OCI-LY7 (cell line): ENCODE results near the gene TEKTIP1. TPM values are rescaled to one million over a fixed set of nuclear protein-coding genes. Genes with fewer than 3 reads are reported as not detected.
"Not testable (repeated sequence)": the region's sequence is repeated elsewhere in the genome, so short reads cannot be mapped to it uniquely, and the experiment has no call there.

ENCODE experiments used
- BruUV-seq: library from RNA; stranded (reverse); fragments of 400-500 nt; replicated peaks from 2 replicates; lab custom pipeline; 2021; lab: Mats Ljungman, UMichigan
- CTCF ChIA-PET: fragments of 300-600 bp; sonication (Branson Sonifier 250); formaldehyde crosslinking; loops from one replicate; lab custom pipeline; 2022; ENCODE audit warnings: antibody characterized with exemption; ENCODE audit not compliant: unreplicated experiment; lab: Charles Lee
- POLR2A ChIA-PET: fragments of 300-600 bp; sonication (Branson Sonifier 250); formaldehyde crosslinking; loops from one replicate; lab custom pipeline; 2022; ENCODE audit warnings: antibody characterized with exemption; lab: Charles Lee
- DNase-seq: peaks from one replicate; pipeline ENCODE4 v3.0.0-alpha.2; 2015; ENCODE audit warnings: low spot score
- H2AFZ ChIP-seq: fragments of 200-600 bp; sonication (generic), shearing (Covaris generic); 2 replicates; pipeline ENCODE4 v1.6.1; 2014; ENCODE audit warnings: mild to moderate bottlenecking, antibody characterized with exemption, low read length, moderate library complexity
- H3K27ac ChIP-seq: fragments of 200-600 bp; sonication (generic); 2 replicates; pipeline ENCODE4 v1.5.1; 2014; ENCODE audit warnings: mixed run types, low read depth, mild to moderate bottlenecking, moderate library complexity, low read length, inconsistent platforms; ENCODE audit not compliant: poor library complexity, severe bottlenecking
- H3K36me3 ChIP-seq: fragments of 200-600 bp; sonication (generic); 2 replicates; pipeline ENCODE4 v1.6.1; 2014; ENCODE audit warnings: mild to moderate bottlenecking, antibody characterized with exemption, low read length, moderate library complexity, mixed read lengths; ENCODE audit not compliant: insufficient read depth
- H3K4me1 ChIP-seq: fragments of 200-600 bp; sonication (generic); 2 replicates; pipeline ENCODE4 v1.5.1; 2014; ENCODE audit warnings: mild to moderate bottlenecking, low read length; ENCODE audit not compliant: insufficient read depth, poor library complexity, severe bottlenecking
- H3K4me2 ChIP-seq: fragments of 200-600 bp; sonication (generic); 2 replicates; pipeline ENCODE4 v1.6.1; 2014; ENCODE audit warnings: mild to moderate bottlenecking, low read length
- H3K4me3 ChIP-seq: fragments of 200-600 bp; sonication (generic); 2 replicates; pipeline ENCODE4 v1.5.1; 2014; ENCODE audit warnings: mild to moderate bottlenecking, low read depth, low read length; ENCODE audit not compliant: poor library complexity, severe bottlenecking
- H3K79me2 ChIP-seq: fragments of 200-600 bp; sonication (generic); 2 replicates; pipeline ENCODE4 v1.6.1; 2016; ENCODE audit warnings: low read depth, mild to moderate bottlenecking, low read length, moderate library complexity, mixed read lengths; ENCODE audit not compliant: insufficient read depth
- H3K9me2 ChIP-seq: fragments of 200-600 bp; sonication (generic); 2 replicates; pipeline ENCODE4 v1.6.1; 2016; ENCODE audit warnings: mild to moderate bottlenecking, low read length, mixed read lengths; ENCODE audit not compliant: insufficient read depth
- H3K9me3 ChIP-seq: fragments of 200-600 bp; sonication (generic); 2 replicates; pipeline ENCODE4 v1.6.1; 2014; ENCODE audit warnings: mild to moderate bottlenecking, mixed run types, low read length, mixed read lengths
- H4K20me1 ChIP-seq: fragments of 200-600 bp; sonication (generic); 2 replicates; pipeline ENCODE4 v1.6.1; 2014; ENCODE audit warnings: mild to moderate bottlenecking, antibody characterized with exemption, low read length, moderate library complexity, mixed read lengths; ENCODE audit not compliant: insufficient read depth
- EZH2phosphoT487 ChIP-seq: fragments of 200-600 bp; sonication (generic); IDR thresholded peaks from 2 replicates; pipeline ENCODE4 v1.6.1; 2018; ENCODE audit warnings: low read depth, borderline replicate concordance, mild to moderate bottlenecking, mixed run types, antibody characterized with exemption, low read length, moderate library complexity, mixed read lengths
- intact Hi-C: fragments of 100-400 bp; cut with micrococcal nuclease; formaldehyde crosslinking; loops from one replicate; pipeline ENCODE4 v1.10.0; 2022; ENCODE audit not compliant: unreplicated experiment
- total RNA-seq, 2 experiments: library from RNA; depleted of rRNA in 1 of 2; stranded (reverse); fragments of >200 nt in 1 of 2; shearing (Covaris generic) in 1 of 2; gene quantifications; 2 replicates each; pipeline ENCODE4 v1.2.3, GENCODE V29; 2014 to 2022
- TF ChIP-seq, protein P1 (sequence below): fragments of 200-600 bp; sonication (generic); conservative IDR thresholded peaks from 2 replicates; pipeline ENCODE4 v1.5.1; 2014; ENCODE audit warnings: mild to moderate bottlenecking, antibody characterized with exemption, low read length, moderate library complexity, mixed read lengths

Gene TEKTIP1
- total RNA-seq, 2 experiments from 2014 or later: 0.44 to 7.0 TPM

DNA sequence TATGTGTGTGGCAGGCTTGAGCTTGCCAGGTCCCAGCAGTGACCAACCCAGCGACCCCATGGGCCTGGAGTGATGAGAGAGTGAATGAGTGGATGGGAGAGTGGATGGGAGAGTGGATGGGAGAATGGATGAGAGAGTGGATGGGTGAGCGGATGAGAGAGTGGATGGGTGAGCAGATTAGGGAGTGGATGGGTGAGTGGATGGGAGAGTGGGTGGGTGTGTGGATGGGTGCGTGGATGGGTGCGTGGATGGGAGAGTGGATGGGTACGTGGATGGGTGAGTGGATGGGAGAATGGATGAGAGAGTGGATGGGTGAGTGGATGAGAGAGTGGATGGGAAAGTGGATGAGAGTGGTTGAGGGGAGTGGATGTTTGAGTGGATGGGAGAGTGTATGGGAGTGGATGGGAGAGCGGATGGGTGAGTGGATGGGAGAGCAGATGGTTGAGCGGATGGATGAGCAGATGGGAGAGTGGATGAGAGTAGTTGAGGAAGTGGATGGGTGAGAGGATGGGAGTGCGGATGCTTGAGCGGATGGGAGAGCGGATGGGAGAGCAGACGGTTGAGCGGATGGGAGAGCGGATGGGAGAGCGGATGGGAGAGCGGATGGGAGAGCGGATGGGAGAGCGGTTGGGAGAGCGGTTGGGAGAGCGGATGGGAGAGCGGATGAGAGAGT lies 10.3 kb upstream of the TEKTIP1 start:
- BruUV-seq: no TSS peak
- Histone ChIP-seq H3K4me1 (no peaks in the 10 kb centered on the region), H3K9me3 (no peaks in the 10 kb centered on the region), H3K79me2 (no peaks in the 10 kb centered on the region), H3K27ac (no peak overlapping the region), H3K4me3 (no peak overlapping the region), H3K9me2 (no peaks in the 10 kb centered on the region), H4K20me1 (no peaks in the 10 kb centered on the region), H2AFZ (no peak overlapping the region), H3K4me2 (no peak overlapping the region), H3K36me3 (peaks cover 52% of the 10 kb centered on the region)
- no peak for DNase-seq
- intact Hi-C loops: no loop called here
- ChIA-PET CTCF (no interaction called here), POLR2A (no interaction called here)
- no peak for TF ChIP-seq EZH2phosphoT487
- TF ChIP-seq, protein P1, sequence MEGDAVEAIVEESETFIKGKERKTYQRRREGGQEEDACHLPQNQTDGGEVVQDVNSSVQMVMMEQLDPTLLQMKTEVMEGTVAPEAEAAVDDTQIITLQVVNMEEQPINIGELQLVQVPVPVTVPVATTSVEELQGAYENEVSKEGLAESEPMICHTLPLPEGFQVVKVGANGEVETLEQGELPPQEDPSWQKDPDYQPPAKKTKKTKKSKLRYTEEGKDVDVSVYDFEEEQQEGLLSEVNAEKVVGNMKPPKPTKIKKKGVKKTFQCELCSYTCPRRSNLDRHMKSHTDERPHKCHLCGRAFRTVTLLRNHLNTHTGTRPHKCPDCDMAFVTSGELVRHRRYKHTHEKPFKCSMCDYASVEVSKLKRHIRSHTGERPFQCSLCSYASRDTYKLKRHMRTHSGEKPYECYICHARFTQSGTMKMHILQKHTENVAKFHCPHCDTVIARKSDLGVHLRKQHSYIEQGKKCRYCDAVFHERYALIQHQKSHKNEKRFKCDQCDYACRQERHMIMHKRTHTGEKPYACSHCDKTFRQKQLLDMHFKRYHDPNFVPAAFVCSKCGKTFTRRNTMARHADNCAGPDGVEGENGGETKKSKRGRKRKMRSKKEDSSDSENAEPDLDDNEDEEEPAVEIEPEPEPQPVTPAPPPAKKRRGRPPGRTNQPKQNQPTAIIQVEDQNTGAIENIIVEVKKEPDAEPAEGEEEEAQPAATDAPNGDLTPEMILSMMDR: no peak

DNA sequence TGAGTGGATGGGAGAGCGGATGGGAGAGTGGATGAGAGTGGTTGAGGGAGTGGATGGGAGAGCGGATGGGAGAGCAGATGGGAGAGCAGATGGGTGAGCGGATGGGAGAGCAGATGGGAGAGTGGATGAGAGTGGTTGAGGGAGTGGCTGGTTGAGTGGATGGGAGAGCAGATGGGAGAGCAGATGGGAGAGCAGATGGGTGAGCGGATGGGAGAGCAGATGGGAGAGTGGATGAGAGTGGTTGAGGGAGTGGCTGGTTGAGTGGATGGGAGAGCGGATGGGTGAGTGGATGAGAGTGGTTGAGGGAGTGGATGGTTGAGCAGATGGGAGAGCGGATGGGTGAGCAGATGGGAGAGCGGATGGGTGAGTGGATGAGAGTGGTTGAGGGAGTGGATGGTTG lies 9.7 kb upstream of the TEKTIP1 start:
- H3K36me3 ChIP-seq: peaks cover 51% of the 10 kb centered on the region
- not testable (repeated sequence) for H3K4me2 ChIP-seq, DNase-seq

DNA sequence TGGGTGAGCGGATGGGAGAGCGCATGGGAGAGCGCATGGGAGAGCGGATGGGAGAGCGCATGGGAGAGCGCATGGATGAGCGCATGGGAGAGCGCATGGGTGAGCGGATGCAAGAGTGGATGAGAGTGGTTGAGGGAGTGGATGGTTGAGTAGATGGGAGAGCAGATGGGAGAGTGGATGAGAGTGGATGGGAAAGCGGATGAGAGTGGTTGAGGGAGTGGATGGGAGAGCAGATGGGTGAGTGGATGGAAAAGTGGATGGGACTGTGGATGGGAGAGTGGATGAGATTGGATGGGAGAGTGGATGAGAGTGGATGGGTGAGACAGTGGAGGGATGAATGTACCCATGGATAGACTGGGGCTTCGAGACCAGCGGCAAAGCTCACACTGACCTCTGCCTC lies 8.6 kb upstream of the TEKTIP1 start:
- Histone ChIP-seq H3K4me1 (no peaks in the 10 kb centered on the region), H4K20me1 (no peaks in the 10 kb centered on the region), H3K9me2 (no peaks in the 10 kb centered on the region), H2AFZ (no peak overlapping the region), H3K9me3 (no peaks in the 10 kb centered on the region), H3K4me2 (no peak overlapping the region), H3K79me2 (no peaks in the 10 kb centered on the region), H3K36me3 (peaks cover 54% of the 10 kb centered on the region), H3K27ac (no peak overlapping the region), H3K4me3 (no peak overlapping the region)
- CTCF ChIA-PET: no interaction called here
- BruUV-seq: no TSS peak
- intact Hi-C loops: no loop called here
- POLR2A ChIA-PET: no interaction called here
- no peak for TF ChIP-seq EZH2phosphoT487
- TF ChIP-seq, protein P1: no peak
- no peak for DNase-seq

More for the DNA sequence above, 9.7 kb upstream of the TEKTIP1 start:
- H4K20me1 ChIP-seq, H3K9me2 ChIP-seq, POLR2A ChIA-PET, H3K27ac ChIP-seq, H3K4me3 ChIP-seq, H3K9me3 ChIP-seq, H3K79me2 ChIP-seq, H2AFZ ChIP-seq, BruUV-seq, CTCF ChIA-PET, H3K4me1 ChIP-seq, intact Hi-C loops: not testable (repeated sequence)
